ENCODE results near the gene THBD. TPM values are rescaled to one million over a fixed set of nuclear protein-coding genes. Genes with fewer than 3 reads are reported as not detected.

Gene THBD
- polyA plus RNA-seq, 3 donors: 7.4 to 194 (median 30.2) TPM

- Mint-ChIP-seq H3K4me3 (no peak overlapping the region), H3K27me3 (ENCODE audit: low read depth in 3 of 3) (peaks cover 2 to 4% (median 2%) of the 10 kb centered on the region in 3 donors), H3K9me3 (peaks cover 0 to 3% (median 0%) of the 10 kb centered on the region in 7 donors), H3K27ac (no peak overlapping the region), H3K36me3 (no peaks in the 10 kb centered on the region), H3K4me1 (peaks cover 9% of the 10 kb centered on the region)
- no peaks in the 10 kb centered on the region for H3K4me1 ChIP-seq (ENCODE audit: control insufficient read depth in 1 of 2, insufficient read depth in 2 of 2, low read length in 2 of 2)
- H4K20me1 ChIP-seq (ENCODE audit: insufficient read depth, low read length): no peaks in the 10 kb centered on the region
- no peak overlapping the region for H3K4me2 ChIP-seq (replicated peaks; ENCODE audit: extremely low read depth, low read length, poor library complexity, severe bottlenecking)
- no peak overlapping the region for H3K27ac ChIP-seq (ENCODE audit: low read depth in 1 of 2, low read length in 2 of 2)
- no peak overlapping the region for H3K9ac ChIP-seq (ENCODE audit: insufficient read depth, low read length, poor library complexity, severe bottlenecking)
- H3K79me2 ChIP-seq (ENCODE audit: insufficient read depth, low read length): no peaks in the 10 kb centered on the region
- no peaks in the 10 kb centered on the region for H3K9me3 ChIP-seq (replicated peaks in 1 of 2; ENCODE audit: control insufficient read depth in 1 of 2, insufficient read depth in 1 of 2, low read length in 2 of 2)
- no peaks in the 10 kb centered on the region for H3K36me3 ChIP-seq (replicated peaks in 1 of 2; ENCODE audit: control insufficient read depth in 1 of 2, insufficient read depth in 2 of 2, low read length in 2 of 2)
- H3K4me3 ChIP-seq (replicated peaks in 1 of 3; ENCODE audit: low read depth in 2 of 3, low read length in 3 of 3): no peak overlapping the region
- H3K27me3 ChIP-seq (ENCODE audit: control insufficient read depth in 2 of 2, insufficient read depth in 2 of 2, low read length in 2 of 2): no peaks in the 10 kb centered on the region
- H2AFZ ChIP-seq (ENCODE audit: insufficient read depth, low read depth, low read length, poor library complexity, severe bottlenecking): no peak overlapping the region
- TF ChIP-seq CTCF (IDR thresholded peaks at IDR 0.05): no peak
- intact Hi-C loops (cut with micrococcal nuclease): no loop called here
- DNase-seq: no peak
These were observed 31.0 kb downstream of the THBD start for GRCh38 chr20:23018432-23018831.

DNA sequence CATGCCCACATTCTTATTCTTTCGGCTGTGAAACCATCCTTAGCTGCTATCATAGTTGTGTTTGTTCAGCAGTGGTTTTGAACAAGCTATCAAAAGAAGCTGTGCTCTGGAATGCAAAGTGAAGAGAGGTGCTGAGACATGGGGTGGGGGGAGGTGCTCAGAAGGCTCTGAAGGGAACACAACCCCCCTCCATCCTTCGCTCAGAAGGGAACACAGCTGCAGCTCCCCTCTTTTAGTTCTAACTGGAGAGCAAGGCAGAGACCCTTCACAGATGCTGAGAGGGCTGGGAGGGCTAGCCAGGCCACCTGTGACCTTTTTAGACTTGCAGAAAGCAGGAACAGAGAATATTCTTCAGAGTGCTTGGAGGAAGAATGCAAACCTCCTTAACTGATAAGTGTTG is 32.0 kb downstream of the THBD start:
- no peaks in the 10 kb centered on the region for H3K36me3 ChIP-seq (replicated peaks in 1 of 2; ENCODE audit: control insufficient read depth in 1 of 2, insufficient read depth in 2 of 2, low read length in 2 of 2)
- Mint-ChIP-seq H3K27ac (no peak overlapping the region), H3K4me3 (no peak overlapping the region), H3K27me3 (ENCODE audit: low read depth in 3 of 3) (peaks cover 2 to 4% (median 2%) of the 10 kb centered on the region in 3 donors), H3K4me1 (peaks cover 9% of the 10 kb centered on the region), H3K9me3 (peaks cover 0 to 3% (median 0%) of the 10 kb centered on the region in 7 donors), H3K36me3 (no peaks in the 10 kb centered on the region)
- no peaks in the 10 kb centered on the region for H3K4me1 ChIP-seq (ENCODE audit: control insufficient read depth in 1 of 2, insufficient read depth in 2 of 2, low read length in 2 of 2)
- H3K4me2 ChIP-seq (replicated peaks; ENCODE audit: extremely low read depth, low read length, poor library complexity, severe bottlenecking): no peak overlapping the region
- no peaks in the 10 kb centered on the region for H3K79me2 ChIP-seq (ENCODE audit: insufficient read depth, low read length)
- no peaks in the 10 kb centered on the region for H3K9me3 ChIP-seq (replicated peaks in 1 of 2; ENCODE audit: control insufficient read depth in 1 of 2, insufficient read depth in 1 of 2, low read length in 2 of 2)
- intact Hi-C loops (cut with micrococcal nuclease): no loop called here
- no peaks in the 10 kb centered on the region for H3K27me3 ChIP-seq (ENCODE audit: control insufficient read depth in 2 of 2, insufficient read depth in 2 of 2, low read length in 2 of 2)
- no CpG with 5 or more reads among the region's 2 CpGs for WGBS (ENCODE audit: insufficient coverage)
- no peak for DNase-seq
- no peaks in the 10 kb centered on the region for H4K20me1 ChIP-seq (ENCODE audit: insufficient read depth, low read length)
- no peak overlapping the region for H3K4me3 ChIP-seq (replicated peaks in 1 of 3; ENCODE audit: low read depth in 2 of 3, low read length in 3 of 3)
- TF ChIP-seq CTCF (IDR thresholded peaks at IDR 0.05): no peak
- H3K9ac ChIP-seq (ENCODE audit: insufficient read depth, low read length, poor library complexity, severe bottlenecking): no peak overlapping the region
- no peak overlapping the region for H2AFZ ChIP-seq (ENCODE audit: insufficient read depth, low read depth, low read length, poor library complexity, severe bottlenecking)
- H3K27ac ChIP-seq (ENCODE audit: low read depth in 1 of 2, low read length in 2 of 2): no peak overlapping the region

All from CD14-positive monocyte (primary cell).